A549 treated with CpdA at 1 μM for 4 hours (cell line): Measurements from ENCODE around the gene HOXA3. TPM values are rescaled to one million over a fixed set of nuclear protein-coding genes. Genes with fewer than 3 reads are reported as not detected.

Experiments
- total RNA-seq: library from RNA; stranded (reverse); fragments of 200-300 nt; extraction: Qiagen RNA extraction; gene quantifications from 5 replicates; pipeline ENCODE4 v1.2.3, GENCODE V29; 2022; ENCODE audit warnings: low read depth

Gene HOXA3
- total RNA-seq: 5.3 to 13.3 TPM (median 10.6 TPM) in 5 replicates

GRCh38 chr7:27151931-27152815, at the start of gene HOXA3:
HOXA3 (minus strand) TSS chr7:27152583; CDS start chr7:27110640, 41,943 bp downstream.

DNA sequence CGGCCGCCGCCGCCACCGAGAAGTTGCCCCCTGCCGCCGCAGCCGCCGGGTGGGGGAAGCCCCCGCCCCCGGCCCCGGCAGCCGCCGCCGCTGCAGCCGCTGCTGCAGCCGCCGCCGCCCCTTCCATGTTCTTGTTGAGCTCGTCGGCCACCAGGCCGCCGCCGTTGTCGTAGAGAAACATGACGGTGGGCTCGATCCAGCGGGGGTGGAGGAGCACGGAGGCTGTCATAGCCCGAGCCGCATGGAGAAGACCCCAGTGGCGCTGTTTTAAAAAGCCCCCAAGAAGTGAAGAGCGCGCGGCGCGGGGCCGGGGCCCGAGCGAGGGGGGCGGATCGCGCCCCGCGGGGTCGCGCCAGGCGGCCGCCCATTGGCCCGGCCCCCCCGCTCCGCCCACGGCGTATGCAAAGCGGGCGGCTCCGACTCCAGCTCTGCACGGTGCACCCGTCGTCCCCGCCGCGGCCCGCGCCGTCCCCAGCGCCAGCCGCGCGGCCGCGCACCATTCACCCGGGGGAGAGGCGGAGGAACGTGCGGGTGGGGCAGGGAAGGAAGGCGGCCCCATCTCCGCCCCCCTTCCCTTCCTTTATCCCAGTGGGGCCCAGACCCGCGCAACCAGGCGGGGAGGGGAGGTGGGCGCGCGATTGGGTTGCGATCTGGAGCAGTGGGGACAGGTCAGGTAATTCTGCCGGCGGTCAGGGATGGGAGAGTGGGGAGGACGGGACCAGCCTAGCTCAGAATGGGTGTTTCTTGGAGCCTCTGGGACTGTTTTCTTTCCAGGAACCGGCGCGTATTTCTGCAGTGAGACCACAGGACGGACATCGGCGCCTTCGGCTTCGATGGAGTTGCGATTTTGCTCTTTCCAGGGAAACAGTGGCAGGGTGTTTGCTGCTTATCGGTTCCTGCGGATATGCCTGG, 47.7 kb upstream of the HOXA3 start, which contains the start of gene HOXA13:
HOXA13 (minus strand) TSS at position 243 of the 912 bp plus-strand sequence; CDS start at position 229, 14 bp downstream.

DNA sequence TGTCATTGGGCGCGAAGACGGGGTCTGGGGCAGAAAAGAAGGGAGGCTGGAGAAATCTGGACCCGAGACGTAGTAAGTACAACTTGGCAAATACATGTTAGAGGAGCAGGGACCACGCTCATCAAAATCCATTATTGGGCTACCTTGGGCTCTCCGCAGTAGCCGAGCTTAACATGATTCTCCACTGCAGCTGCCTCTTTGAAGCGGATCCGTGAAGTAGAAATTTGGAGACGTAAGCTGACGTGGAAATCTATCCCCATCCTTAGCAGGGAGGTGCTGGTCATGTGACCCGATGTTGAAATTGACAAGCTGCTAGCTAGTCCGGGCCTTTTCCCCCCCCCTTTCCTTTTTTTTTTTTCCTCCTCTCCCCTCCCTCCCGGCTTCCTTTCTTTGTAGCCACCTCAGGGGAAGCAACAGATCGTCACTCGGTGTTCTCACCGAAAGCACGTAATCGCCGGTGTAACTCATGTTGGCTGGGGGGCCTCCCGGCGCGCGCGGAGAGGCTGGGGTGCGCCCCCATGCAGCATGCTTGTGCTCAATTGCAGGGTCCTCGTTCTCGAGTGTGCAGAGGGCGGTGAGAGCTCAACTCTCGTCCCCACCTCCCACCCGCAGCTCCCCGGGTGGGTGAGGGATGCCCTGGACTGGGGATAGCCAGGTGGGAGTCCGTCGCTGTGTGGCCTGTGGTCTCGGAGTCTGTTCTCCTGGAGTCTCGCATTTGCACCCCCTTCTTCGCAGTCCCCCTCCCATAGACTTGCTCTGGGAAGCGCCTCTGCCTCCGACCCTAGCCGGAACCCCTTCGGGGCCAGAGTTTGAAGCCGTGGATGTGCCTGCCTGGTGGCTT, 32.9 kb upstream of the HOXA3 start, which contains the start of gene HOXA11:
HOXA11 (minus strand) TSS at position 220 of the 841 bp plus-strand sequence; CDS start at position 132, 88 bp downstream.

GRCh38 chr7:27173956-27174873, 21.8 kb upstream of the HOXA3 start, which contains the start of gene HOXA10:
HOXA10 (minus strand) TSS chr7:27174320; CDS start chr7:27174306, 14 bp downstream.

GRCh38 chr7:27165089-27165995, 13.0 kb upstream of the HOXA3 start, which contains the start of gene HOXA9:
HOXA9 (minus strand) TSS chr7:27165537; CDS start chr7:27165457, 80 bp downstream.

DNA sequence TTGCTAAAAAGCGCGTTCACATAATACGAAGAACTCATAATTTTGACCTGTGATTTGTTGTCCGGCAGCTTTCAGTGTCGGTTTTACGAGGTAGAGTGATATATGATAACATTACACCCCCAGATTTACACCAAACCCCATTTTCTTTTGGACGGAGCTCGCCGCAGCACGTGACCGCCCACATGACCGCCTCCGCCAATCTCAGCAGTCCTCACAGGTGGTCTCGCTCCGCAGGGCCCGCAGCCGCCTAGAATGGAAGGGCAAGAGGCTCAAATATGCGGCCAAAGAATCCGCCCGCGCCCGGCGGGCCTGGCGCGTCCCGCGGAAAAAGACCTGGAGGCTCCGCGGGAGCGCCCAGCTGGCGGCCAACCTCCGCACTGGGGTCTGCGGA, 4.1 kb upstream of the HOXA3 start, which contains the start of gene HOXA7:
HOXA7 (minus strand) TSS at position 168 of the 391 bp plus-strand sequence; CDS start at position 38, 130 bp downstream.

GRCh38 chr7:27147199-27148030, 5.0 kb downstream of the HOXA3 start, which contains the start of gene HOXA6:
HOXA6 (minus strand) TSS chr7:27147774; CDS start chr7:27147749, 25 bp downstream.

GRCh38 chr7:27143023-27143949, 9.1 kb downstream of the HOXA3 start, which contains the start of gene HOXA5:
HOXA5 (minus strand) TSS chr7:27143681; CDS start chr7:27143607, 74 bp downstream.

GRCh38 chr7:27130540-27131389, 21.6 kb downstream of the HOXA3 start, which contains the start of gene HOXA4:
HOXA4 (minus strand) TSS chr7:27130757; CDS start chr7:27130733, 24 bp downstream.

GRCh38 chr7:27102581-27103442, 49.6 kb downstream of the HOXA3 start, which contains the start of gene HOXA2:
HOXA2 (minus strand) TSS chr7:27102683; CDS start chr7:27102500, 183 bp downstream.

GRCh38 chr7:27095897-27096767, 56.3 kb downstream of the HOXA3 start, which contains the start of gene HOXA1:
HOXA1 (minus strand) TSS chr7:27096000; CDS start chr7:27095912, 88 bp downstream.

